MM.1S (cell line): ENCODE data around the gene POLR2E.

Experiments used
- DNase-seq: peaks from one replicate; pipeline ENCODE4 v3.0.0-alpha.2; 2015
- H2AFZ ChIP-seq: fragments of 300-600 bp; sonication (generic); 2 replicates; pipeline ENCODE4 v1.6.0; 2016; ENCODE audit warnings: antibody characterized with exemption, low read length
- H3F3A ChIP-seq: fragments of 300-600 bp; sonication (generic); 2 replicates; pipeline ENCODE4 v1.6.1; 2016; ENCODE audit warnings: mild to moderate bottlenecking, antibody characterized with exemption, low read length, moderate library complexity, mixed read lengths; ENCODE audit not compliant: insufficient read depth
- H3K27ac ChIP-seq: fragments of 300-600 bp; sonication (generic); 2 replicates; pipeline ENCODE4 v1.5.1; 2016; ENCODE audit warnings: mild to moderate bottlenecking, low read length
- H3K27me3 ChIP-seq: fragments of 300-600 bp; sonication (generic); replicated peaks from 2 replicates; pipeline ENCODE4 v1.6.0; 2016; ENCODE audit warnings: low read length; ENCODE audit not compliant: insufficient read depth
- H3K36me3 ChIP-seq: fragments of 300-600 bp; sonication (generic); replicated peaks from 2 replicates; pipeline ENCODE4 v1.6.1; 2016; ENCODE audit warnings: mild to moderate bottlenecking, low read length, mixed read lengths; ENCODE audit not compliant: insufficient read depth
- H3K4me1 ChIP-seq: fragments of 300-600 bp; sonication (generic); 2 replicates; pipeline ENCODE4 v1.6.1; 2016; ENCODE audit warnings: low read length, mixed read lengths
- H3K4me2 ChIP-seq: fragments of 300-600 bp; sonication (generic); 2 replicates; pipeline ENCODE4 v1.6.0; 2016; ENCODE audit warnings: low read depth, low read length
- H3K4me3 ChIP-seq: fragments of 300-600 bp; sonication (generic); 2 replicates; pipeline ENCODE4 v1.5.1; 2016; ENCODE audit warnings: low read length, mixed read lengths
- H3K79me2 ChIP-seq: fragments of 300-600 bp; sonication (generic); 2 replicates; pipeline ENCODE4 v1.6.1; 2016; ENCODE audit warnings: mixed run types, low read length, mixed read lengths
- H3K9ac ChIP-seq: fragments of 300-600 bp; sonication (generic); 2 replicates; pipeline ENCODE4 v1.6.1; 2016; ENCODE audit warnings: low read length, mixed read lengths
- H3K9me2 ChIP-seq: fragments of 300-600 bp; sonication (generic); replicated peaks from 2 replicates; pipeline ENCODE4 v1.6.1; 2016; ENCODE audit warnings: mild to moderate bottlenecking, low read length, mixed read lengths; ENCODE audit not compliant: insufficient read depth
- H3K9me3 ChIP-seq: fragments of 300-600 bp; sonication (generic); replicated peaks from 2 replicates; pipeline ENCODE4 v1.6.1; 2016; ENCODE audit warnings: mild to moderate bottlenecking, low read length, mixed read lengths; ENCODE audit not compliant: insufficient read depth
- H4K20me1 ChIP-seq: fragments of 300-600 bp; sonication (generic); 2 replicates; pipeline ENCODE4 v1.6.1; 2016; ENCODE audit warnings: mild to moderate bottlenecking, low read length, moderate library complexity, mixed read lengths; ENCODE audit not compliant: insufficient read depth
- EZH2 ChIP-seq: fragments of 300-600 bp; sonication (generic); optimal IDR thresholded peaks from 2 replicates; pipeline ENCODE3; 2017; ENCODE audit warnings: low read depth, mild to moderate bottlenecking, antibody characterized with exemption, low read length, mixed read lengths
- EZH2phosphoT487 ChIP-seq: fragments of 300-600 bp; sonication (generic); IDR thresholded peaks from 2 replicates; pipeline ENCODE4 v1.6.1; 2018; ENCODE audit warnings: antibody characterized with exemption, low read length
- TF ChIP-seq, protein P1 (sequence below): fragments of 300-600 bp; sonication (generic); IDR thresholded peaks from 2 replicates; pipeline ENCODE4 v1.5.1; 2016; ENCODE audit warnings: antibody characterized with exemption, low read length, mixed read lengths

The POLR2E gene

DNA sequence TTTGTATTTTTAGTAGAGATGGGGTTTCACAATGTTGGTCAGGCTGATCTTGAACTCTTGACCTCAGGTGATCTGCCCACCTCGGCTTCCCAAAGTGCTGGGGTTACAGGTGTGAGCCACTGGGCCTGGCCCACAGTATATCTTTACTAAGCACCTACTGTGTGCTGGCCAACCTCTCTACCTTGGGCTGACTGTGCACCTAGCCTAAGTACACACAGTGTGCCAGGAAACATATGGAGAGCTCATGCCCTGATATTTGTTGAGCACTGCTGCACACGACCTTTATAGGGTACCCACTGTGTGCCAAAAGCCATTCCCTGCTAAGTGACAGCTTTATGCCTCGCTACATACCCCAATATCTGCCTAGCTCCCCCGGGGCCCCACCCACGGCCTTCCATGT is 34.5 kb downstream of the POLR2E start:
- Histone ChIP-seq H3K9ac (no peak overlapping the region), H3K36me3 (no peaks in the 10 kb centered on the region), H3K27ac (no peak overlapping the region), H3K4me3 (no peak overlapping the region), H3K9me3 (no peaks in the 10 kb centered on the region), H3K4me1 (peaks cover 11% of the 10 kb centered on the region; the same call in 1 of the 2 replicates), H2AFZ (no peak overlapping the region), H3K27me3 (no peaks in the 10 kb centered on the region), H3K79me2 (no peaks in the 10 kb centered on the region), H4K20me1 (no peaks in the 10 kb centered on the region), H3F3A (peaks cover 19% of the 10 kb centered on the region), H3K4me2 (no peak overlapping the region), H3K9me2 (no peaks in the 10 kb centered on the region)
- TF ChIP-seq EZH2 = no peak
- no peak for TF ChIP-seq EZH2phosphoT487
- TF ChIP-seq, protein P1, sequence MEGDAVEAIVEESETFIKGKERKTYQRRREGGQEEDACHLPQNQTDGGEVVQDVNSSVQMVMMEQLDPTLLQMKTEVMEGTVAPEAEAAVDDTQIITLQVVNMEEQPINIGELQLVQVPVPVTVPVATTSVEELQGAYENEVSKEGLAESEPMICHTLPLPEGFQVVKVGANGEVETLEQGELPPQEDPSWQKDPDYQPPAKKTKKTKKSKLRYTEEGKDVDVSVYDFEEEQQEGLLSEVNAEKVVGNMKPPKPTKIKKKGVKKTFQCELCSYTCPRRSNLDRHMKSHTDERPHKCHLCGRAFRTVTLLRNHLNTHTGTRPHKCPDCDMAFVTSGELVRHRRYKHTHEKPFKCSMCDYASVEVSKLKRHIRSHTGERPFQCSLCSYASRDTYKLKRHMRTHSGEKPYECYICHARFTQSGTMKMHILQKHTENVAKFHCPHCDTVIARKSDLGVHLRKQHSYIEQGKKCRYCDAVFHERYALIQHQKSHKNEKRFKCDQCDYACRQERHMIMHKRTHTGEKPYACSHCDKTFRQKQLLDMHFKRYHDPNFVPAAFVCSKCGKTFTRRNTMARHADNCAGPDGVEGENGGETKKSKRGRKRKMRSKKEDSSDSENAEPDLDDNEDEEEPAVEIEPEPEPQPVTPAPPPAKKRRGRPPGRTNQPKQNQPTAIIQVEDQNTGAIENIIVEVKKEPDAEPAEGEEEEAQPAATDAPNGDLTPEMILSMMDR = no peak
- no peak for DNase-seq

DNA sequence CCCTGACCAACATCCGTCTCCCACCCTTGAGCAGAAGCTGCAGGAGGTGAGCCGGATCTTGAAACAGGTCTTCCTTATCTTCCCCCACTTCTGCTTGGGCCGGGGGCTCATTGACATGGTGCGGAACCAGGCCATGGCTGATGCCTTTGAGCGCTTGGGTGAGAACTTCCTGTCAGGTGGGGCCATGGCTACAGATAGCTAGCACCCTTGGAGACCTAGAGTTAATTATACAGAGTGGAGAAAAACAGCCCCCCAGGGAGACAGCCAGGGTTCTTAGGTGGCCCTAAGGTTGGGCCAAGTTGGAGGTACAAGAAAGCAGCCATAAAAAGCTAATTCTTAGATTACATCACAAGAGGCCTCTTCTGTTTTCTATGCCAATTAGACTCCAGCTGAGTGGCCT is 37.1 kb downstream of the POLR2E start:
- H3K27ac ChIP-seq = no peak overlapping the region
- no peak overlapping the region for H2AFZ ChIP-seq
- H3K4me3 ChIP-seq = no peak overlapping the region
- TF ChIP-seq, protein P1 = no peak
- TF ChIP-seq EZH2 (no peak), EZH2phosphoT487 (no peak)
- no peaks in the 10 kb centered on the region for H3K9me3 ChIP-seq
- no peak for DNase-seq
- no peaks in the 10 kb centered on the region for H3K4me1 ChIP-seq
- H3F3A ChIP-seq = no peaks in the 10 kb centered on the region
- no peaks in the 10 kb centered on the region for H3K27me3 ChIP-seq
- no peaks in the 10 kb centered on the region for H3K9me2 ChIP-seq
- H3K4me2 ChIP-seq = no peak overlapping the region
- no peaks in the 10 kb centered on the region for H4K20me1 ChIP-seq
- no peak overlapping the region for H3K9ac ChIP-seq
- H3K79me2 ChIP-seq = no peaks in the 10 kb centered on the region
- no peaks in the 10 kb centered on the region for H3K36me3 ChIP-seq

DNA sequence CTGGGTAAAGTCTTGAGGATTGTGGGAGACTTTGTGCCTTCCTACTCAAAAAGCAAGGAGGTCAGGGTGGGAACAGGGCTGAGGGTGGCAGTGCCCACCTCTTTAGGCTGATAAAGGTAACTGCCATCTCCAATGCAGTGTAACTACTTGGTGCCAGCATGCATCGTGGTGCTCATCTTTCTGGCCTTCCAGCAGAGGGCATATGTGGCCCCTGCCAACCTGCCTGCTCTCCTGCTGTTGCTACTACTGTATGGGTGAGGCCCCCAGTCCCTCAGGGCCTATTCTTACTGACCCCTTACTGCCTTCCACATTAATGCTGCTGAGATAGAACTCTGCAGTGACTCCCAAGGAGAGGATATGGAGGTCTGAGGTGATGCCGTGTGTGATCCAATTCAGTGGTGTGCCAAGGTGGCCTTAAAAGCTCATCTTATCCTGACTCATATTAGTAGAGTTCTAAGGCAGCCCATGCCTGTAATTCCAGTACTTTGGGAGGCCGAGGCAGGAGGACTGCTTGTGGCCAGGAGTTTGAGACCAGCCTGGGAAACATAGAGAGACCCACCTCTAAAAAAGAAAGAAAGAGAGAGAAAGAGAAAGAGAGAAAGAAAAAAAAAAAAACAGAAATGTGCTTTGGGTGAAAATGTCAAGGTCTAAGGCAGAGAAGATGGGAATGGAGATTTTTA is 37.9 kb downstream of the POLR2E start:
- Histone ChIP-seq H3K9ac (no peak overlapping the region), H3K9me3 (no peaks in the 10 kb centered on the region), H3K4me2 (no peak overlapping the region), H3F3A (no peaks in the 10 kb centered on the region), H3K4me3 (no peak overlapping the region), H2AFZ (no peak overlapping the region), H3K4me1 (no peaks in the 10 kb centered on the region), H3K27me3 (no peaks in the 10 kb centered on the region), H3K79me2 (no peaks in the 10 kb centered on the region), H3K36me3 (no peaks in the 10 kb centered on the region), H3K27ac (no peak overlapping the region), H3K9me2 (no peaks in the 10 kb centered on the region), H4K20me1 (no peaks in the 10 kb centered on the region)
- peak; percentile 52 for DNase-seq
- TF ChIP-seq EZH2 (no peak), EZH2phosphoT487 (no peak)
- TF ChIP-seq, protein P1 = peak; percentile 60
